GM19043 (cell line): Measurements from ENCODE around the gene PTGIS.

Experiments
- ATAC-seq: cut with Tn5 transposase; IDR thresholded peaks from one replicate; pipeline ENCODE4 v1.9.1; 2021; ENCODE audit warnings: low read depth; ENCODE audit not compliant: unreplicated experiment

PTGIS gene

DNA sequence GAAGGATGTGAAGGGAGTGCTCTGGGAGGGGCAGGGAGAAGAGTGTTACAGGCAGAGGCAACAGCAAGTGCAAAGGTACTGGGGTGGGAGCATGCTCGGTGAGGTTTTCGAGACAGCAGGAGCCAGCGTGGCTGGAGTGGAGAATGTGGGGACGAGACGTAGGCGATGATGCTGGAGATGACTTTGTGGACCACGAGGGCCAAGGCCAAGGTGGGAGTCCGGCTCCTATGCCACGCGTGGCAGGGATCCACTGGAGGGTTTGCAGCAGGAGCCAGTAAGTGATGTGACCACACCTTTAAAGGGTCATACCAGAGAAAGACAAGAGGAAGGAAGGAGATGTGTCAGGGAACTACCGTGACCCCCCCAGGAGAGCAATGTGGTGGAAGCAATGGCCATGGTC is 7.3 kb downstream of the PTGIS start:
- ATAC-seq: no peak

DNA sequence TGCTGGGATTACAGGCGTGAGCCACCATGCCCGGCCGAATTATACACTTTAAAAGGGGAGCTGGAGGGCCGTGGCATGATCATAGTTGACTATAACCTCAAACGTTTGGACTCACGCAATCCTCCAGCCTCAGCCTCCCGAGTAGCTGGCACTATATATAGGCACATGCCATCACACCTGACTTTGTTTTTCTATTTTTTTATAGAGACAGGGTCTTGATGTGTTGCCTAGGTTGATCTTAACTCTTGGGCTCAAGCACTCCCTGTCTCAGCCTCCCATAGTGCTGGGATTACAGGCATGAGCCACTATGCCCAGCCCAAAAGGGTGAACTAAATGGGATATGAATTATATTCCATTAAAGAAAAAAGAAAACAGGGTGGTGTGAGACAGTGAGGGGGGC is 7.8 kb downstream of the PTGIS start:
- no peak for ATAC-seq

DNA sequence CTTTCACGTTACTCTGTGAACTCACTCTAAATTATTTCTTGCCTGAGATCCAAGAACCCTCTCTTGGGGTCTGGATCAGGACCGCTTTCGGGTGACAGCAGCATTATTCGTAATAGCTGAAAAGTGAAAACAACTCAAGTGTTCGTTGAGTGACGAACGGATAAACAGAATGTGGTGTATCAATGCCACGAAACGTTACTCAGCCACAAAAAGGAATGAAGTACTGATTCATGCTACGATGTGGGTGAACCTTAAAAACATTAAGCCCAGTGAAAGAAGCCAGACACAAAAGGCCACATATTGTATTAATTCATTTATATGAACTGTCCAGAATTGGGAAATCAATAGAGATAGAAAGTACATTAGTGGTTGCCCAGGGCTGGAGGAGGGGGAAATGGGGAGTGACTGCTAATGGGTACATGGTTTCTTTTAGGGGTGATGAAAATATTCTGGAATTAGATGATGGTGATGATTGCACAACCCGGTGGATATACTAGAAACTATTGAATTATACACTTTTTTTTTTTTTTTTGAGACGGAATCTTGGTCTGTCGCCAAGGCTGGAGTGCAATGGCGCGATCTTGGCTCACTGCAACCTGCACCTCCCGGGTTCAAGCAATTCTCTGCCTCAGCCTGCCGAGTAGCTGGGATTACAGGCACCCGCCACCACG is 8.4 kb downstream of the PTGIS start:
- no peak for ATAC-seq

DNA sequence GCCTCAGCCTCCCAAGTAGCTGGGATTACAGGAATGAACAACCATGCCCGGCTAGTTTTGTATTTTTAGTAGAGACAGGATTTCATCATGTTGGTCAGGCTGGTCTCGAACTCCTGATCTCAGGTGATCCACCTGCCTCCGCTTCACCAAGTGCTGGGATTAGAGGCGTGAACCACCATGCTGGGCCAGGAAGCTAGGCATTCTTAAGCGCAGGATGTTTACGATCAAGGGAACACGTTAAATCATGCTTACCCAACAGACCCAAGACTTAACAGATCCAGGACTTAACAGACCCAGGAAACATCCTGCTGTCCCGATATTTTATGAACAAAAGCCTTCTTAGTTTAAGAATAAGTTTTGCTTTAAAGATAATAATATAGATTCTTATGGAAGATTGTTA is 9.1 kb downstream of the PTGIS start:
- no peak for ATAC-seq

DNA sequence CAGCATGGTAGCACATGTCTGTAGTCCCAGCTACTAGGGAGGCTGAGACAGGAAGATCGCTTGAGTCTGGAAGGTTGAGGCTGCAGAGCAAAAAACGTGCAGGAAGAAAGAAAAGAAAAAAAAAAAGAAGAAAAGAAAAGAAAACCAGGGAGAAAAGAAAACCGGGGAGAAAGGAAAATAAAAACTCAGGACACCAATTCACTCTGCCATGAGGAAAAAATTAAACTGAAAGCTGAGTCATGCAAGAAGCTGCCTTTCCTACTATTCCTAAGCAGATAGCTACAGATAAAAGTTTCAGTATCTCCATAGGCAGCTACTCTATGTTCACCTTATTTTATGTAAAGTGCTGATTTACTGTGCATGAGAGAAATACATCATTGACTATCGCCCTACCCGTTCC is 10.5 kb downstream of the PTGIS start:
- no peak for ATAC-seq

DNA sequence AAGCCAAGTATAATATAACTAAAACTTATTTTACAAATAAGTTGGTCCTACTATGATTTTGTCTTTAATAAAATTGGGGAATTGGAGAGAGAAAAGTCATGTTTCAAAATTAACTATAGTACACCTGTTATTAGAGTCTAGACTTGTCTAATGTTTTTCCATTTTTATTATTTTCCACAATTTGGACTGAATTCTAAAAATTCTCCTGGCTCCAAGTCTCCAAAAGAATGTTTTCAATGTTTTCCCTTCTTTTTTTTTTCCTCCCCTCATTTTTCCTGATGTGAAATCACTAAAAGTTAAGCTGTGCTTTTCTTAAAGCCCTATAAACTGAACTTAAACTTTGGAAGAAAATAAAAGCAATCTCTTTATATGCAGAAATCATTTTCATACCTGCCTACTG is 11.3 kb downstream of the PTGIS start:
- ATAC-seq: no peak

DNA sequence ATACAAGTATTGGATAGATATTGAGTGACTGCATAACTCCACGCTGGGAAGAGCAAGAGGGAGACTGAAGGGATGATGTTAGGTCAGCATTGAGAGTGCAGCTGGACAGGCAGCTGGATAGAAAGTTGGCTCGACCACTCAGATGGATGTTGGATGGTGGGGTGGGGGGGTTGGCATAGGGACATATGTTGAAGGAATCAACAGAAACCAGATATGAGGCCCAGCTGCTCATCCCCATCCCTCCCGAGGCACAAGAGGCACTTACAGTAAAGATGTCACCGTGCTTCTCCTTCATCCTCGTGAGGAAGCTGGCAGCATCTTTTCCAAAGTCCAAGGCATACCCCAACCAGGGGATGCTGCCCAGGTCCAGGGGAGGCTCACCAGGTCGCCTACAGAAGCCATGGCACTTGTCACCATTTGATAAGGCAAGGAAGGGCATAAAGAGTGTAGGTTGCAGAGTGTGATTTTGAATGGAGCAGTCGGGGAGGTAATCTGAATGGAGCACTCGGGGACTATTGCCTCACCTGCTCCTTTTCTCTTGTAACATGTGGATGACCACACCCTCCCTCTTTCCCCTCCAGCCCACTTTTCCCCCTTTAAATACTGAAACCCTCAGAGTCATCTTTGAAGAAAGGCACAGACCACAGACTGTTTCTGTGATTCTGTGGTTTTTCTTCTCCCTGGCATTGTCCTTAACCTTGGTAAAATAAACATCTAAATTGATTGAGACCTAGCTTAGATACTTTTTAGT is 18.0 kb downstream of the PTGIS start:
- no peak for ATAC-seq

DNA sequence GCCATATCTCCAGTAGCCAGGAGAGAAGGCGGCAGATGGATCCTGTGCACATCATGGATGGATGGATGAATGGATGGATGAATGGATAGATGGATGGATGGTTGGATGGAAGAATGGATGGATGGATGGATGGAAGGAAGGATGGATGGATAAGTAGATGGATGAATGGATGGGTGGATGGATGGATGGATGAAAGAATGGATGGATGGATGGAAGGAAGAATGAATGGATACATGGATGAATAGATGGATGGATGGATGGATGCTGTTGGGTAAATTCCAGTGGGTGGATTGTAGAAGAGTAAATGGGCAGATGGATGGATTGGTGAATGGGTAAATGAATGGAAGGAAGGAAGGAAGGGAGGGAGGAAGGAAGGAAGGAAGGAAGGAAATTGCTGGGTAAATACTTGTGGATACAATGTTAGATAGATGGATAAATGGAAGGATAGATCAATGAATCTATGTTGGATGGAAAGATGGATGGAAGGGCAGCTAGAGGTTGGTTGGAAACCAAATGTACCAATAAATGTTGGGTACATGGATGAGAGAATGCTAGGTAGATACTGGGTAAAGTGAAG is 19.5 kb downstream of the PTGIS start:
- ATAC-seq: no peak

DNA sequence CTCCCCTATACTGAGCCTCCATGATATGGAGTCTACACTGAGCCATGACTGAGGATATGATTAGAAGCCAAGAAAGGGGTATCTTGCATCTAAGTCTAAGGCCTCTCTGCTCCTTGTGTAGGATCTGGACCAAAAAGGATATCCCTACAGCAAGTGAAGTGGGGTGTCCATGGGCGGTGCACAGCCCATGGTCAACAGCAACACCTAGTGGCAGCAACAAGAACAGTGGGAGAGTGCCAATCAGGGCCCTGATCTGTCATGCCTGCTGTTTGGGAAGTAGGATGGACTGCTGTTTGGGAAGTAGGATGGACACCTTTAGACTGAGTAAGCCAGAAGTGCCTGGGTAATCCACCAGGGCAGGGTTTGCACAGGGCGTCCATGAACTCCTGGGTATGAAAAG is 22.4 kb downstream of the PTGIS start:
- ATAC-seq: no peak

DNA sequence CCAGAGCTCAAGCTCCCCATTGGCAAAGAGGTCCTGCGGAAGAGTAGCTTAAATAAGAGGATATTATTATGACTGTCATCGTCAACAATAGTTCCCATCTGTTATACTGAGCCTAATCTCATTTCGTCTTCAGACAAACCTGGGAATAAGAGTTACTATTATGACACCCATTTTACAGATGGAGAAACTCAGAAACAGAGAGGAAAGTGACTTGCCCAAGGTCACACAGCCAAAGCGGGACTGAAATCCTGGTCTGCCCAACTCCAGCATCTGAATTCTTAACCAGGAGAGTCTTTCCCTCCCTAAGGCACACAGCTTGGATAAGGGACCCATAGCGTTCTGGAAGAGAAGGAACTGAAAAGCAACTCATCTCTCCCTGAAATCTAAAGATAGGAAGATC is 23.4 kb downstream of the PTGIS start:
- ATAC-seq: no peak

DNA sequence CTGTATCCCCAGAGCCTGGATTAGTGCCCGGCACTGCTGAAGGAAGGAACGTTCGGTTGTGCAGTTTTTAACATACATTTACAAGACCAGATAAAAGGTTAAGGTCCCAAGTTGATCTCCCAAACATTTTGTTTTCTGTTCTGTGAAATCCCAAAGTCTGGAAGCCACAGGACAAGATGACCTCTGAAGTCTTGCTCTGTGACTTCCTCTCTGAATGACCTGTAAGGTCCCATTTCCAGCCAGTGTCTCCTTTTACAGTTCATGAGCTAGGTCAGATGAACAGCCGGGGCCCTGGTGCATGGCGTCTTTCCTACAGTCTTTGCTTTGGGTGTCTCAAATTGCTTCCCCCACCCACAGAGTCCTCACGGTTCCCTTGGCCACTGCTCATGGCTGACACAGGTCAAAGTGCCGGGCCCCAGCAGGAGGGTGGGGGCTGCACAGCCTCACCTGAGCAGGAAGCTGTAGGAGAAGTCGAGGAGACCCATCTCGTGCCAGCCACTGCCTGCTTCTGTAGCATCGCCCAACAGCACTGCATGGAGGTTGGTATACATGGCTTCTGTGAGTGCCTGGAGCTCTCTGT is 24.0 kb downstream of the PTGIS start:
- no peak for ATAC-seq

DNA sequence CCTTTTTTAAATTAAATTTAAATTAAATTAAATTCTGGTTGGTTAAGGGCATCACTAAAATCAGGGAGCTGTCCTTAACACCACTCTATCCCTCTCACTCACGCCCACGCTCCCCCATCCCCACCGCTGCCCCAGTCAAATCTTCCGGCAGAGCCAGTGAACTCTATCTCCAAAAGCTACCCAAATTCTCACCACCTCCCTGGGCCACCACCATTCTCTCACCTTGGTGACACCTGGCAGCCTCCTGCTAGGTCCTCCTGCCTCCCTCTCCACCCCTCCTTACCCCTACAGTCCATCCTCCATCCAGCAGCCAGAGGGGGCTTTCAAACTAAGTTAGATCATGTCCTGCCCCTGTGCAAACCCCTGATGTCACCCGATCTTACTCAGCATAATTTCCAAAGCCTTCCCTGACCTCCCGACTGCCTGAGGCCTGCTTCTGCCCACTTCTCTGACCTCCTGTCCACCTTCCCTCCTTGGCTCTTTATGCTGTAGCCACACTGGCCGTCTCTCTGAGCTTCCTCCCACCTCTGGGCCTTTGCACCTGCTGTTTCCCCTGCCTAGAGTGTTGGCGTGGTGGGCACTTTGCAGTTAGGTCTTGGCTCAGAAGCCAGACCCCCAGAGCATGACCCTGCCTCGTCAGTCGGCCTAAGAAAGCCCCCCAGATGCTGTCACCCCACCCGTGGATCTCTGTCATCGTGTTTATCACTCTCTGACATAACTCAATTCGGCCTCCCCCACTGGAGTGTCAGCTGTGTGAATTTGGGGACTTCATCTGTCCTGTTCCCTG is 24.7 kb downstream of the PTGIS start:
- no peak for ATAC-seq

DNA sequence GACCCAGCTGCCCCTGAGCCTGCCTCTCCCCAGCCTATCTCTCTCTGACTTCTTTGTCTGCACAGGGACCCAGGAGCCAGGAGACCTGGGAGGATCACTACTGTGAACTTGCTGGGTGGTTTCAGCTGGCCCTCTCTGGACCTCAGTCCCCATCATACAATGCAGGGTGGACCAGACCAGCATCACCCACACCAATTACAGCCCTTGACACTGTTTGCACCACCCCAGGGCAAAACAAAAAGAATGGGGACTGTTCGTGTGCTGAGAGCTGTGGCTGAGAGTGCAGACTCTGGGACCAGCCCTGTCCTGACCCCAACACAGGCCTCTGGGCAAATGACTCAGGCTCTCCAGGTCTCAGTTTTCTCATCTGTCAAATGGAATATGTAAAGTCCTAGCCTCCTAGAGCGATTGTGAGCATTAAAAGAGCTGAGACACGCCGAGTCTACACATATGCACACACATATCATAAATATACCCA is 25.4 kb downstream of the PTGIS start:
- ATAC-seq: no peak

DNA sequence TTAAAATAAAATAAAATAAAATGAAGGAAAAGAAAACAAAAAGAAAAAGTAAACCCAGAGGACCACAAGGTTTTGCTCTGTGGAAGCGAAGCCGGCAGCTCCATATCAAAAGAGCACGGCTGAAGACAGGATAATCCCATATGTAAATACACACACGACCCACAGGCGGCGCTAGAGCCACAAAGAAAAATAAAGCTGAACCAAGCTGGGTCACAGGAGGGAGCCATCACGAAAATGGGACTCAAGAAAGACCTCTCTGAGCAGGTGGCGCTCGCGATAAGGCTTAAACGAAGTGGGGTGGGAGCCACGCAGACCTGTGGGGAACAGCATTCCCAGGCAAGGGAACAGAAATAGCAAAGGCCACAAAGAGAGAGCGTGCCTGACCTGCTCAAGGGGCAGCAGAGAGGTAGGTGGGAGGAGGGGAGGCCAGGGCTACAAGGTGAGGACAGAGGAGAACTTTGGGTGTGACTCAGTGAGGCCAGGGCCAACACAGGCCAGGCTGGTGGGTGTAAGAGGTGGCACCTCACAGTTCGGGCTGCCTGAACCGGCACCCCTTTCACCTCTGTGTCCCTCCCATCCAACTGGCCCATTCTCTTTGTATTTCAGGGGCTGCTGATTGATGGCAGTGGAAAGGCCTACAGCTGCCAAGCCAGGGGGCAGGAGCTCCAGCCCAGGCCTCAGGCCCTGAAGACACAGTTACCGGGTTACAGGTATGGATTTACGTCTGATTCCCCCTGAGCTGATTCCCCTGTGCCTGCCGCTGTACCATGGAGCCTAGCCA is 26.0 kb downstream of the PTGIS start:
- ATAC-seq: no peak

DNA sequence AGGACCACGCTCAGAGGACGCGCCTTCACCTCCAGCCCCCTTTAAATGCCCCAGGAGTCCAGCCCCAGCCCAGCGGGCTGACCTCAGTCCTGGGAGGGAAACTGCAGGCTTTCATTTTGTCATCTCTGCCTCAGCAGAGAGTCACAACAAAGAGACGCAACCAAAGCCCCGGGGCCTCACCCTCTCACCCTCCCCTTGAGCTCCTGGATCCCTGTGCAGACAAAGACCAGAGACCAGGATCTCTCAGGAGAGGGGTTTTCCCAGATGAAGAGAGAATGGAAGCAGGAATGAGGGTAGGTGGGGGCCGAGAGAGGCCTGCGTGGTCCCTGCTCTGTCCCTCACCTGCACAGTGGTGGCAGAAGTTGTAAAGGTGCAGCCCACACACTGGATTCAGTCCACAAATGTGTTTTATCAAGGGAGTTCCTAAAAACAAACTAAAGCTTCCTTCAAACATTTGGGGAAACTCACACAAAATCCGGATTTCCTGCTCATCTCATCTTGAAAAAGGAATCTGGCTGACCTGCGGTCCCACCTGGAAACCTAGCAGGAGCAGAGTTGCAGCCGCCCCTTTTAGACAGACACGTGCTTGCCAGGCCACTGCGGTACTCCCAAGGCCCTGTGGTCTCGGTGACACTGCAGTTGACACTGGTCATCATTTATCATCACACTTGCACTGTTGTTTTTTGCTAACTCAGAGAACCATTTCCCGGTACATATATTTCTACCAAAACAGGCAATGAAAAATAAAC is 27.1 kb downstream of the PTGIS start:
- ATAC-seq: no peak

DNA sequence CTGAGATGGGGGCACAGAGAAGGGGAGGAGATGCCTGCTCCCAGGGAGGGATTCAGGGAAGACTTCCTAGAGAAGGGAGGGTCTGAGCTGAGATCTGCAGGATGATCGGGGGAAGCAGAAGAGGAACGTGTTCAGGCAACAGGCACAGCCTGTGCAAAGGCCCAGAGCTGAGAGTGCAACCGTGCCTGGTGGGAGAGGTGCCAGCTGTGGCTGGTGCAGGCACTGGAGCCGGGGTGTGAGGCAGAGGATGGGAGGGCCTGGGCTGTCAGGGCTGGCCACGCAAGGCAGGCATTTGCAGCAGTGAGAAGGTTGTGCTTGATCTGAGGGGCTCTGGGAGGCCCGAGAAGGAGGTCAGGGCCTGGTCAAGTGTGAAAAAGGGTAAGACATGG is 27.7 kb downstream of the PTGIS start:
- ATAC-seq: no peak

DNA sequence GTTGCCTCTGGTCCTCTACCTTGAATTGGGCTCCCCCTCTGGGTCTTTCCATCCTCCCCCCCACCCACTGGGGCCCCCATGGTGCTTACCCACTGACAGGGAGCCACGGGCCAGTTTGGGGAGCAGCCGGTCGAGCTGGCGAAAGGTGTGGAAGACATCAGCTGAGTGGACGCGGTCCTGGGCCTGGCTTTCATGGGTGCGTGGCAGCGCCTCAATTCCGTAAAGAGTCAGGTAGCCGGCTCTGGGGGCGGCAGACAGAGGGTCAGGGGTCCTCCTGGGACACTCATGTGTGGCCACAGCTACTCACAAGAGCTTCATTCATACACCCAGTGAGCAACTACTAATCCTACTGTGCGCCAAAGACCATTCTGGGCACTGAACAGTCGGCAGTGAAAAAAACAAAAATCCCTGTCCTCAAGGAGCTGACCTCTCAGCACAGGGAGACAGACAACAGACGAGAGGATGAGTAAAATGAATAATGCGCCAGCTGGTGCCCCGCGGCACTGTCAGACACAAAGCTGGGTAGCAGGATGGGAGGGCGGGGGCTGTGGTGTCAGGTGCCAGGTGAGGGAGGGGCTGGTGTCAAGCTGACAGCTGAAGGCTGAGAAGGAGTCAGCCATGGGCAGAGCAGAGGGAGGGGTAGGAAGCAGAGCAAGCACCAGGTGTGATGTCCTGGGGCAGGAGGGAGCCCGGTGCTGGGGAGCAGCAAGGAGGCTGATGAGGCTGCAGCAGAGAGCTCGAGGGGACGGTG is 28.3 kb downstream of the PTGIS start:
- no peak for ATAC-seq

DNA sequence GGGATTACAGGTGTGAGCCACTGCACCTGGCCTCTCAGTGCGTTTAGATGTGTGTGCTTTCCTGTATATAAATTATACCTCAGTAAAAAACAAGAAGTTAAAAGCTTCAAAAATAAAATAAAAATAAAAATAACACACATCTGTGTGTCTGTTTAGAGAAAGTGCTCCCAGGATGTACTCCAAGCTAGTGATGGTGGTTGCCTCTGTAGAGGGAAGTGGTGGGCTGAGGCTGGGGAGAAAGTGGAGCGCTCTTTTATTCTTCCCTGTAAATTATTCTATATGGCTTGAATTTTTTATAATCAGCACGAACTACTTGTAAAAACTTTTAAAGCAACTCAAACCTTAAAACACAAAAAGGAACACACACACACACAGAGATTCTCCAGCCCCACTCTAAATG is 29.0 kb downstream of the PTGIS start:
- ATAC-seq: no peak

DNA sequence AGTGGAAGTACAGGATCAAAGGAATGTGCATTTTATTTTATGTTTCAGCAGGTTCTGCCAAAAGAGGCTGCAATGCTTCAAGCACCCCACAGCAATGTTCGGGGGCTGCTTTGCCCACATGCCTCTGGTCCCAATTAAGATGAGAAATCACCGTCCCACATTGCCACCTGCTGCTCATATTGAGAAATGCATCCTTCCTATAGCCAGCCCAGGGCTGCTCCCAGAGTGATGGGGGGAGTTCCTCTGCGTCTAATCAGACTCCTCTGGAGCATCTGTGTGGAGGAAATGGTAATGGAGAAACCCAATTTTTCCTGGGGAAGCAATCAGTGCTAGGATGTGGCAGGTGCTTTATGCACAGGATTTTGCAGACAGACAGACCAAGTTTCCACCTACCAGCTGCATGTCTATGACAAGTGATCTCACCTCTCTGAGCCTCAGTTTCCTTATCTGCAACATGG is 33.7 kb downstream of the PTGIS start:
- no peak for ATAC-seq
